ENCODE measurements around the gene ASB1.

ASB1 gene

DNA sequence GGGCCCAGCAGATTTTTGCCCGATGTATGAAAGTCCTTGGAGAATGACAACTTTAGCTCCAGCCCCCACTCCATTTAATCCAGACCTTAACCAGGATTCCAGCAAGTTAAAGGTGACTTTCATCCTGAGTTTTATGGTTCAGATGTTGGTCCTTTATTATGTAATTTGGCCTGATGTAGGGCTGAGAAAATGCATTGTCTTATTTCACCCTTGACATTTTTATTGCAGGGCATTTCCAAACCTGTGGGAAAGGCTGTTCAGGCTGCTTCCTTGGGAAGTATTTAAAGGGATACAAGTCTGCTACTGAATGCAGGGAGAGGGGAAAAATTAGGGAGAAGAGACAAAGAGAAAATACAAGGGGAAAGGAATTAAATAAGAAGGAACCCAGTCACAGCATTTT, 48.8 kb downstream of the ASB1 start (continued):
- TF ChIP-seq ZIC2 (tag by site-specific recombination; IDR thresholded peaks at IDR 0.05) (no peak), ZNF768 (tag by site-specific recombination; IDR thresholded peaks at IDR 0.05) (no peak), ZNF521 (tag by site-specific recombination; IDR thresholded peaks at IDR 0.05) (no peak), SCRT1 (tag by site-specific recombination; IDR thresholded peaks at IDR 0.05; ENCODE audit: borderline replicate concordance) (no peak), SETDB1 (IDR thresholded peaks at IDR 0.05; ENCODE audit: insufficient read length, low read length) (no peak), ZNF548 (tag by site-specific recombination; IDR thresholded peaks at IDR 0.05) (no peak), ZBTB1 (tag by site-specific recombination; IDR thresholded peaks at IDR 0.05) (no peak)

DNA sequence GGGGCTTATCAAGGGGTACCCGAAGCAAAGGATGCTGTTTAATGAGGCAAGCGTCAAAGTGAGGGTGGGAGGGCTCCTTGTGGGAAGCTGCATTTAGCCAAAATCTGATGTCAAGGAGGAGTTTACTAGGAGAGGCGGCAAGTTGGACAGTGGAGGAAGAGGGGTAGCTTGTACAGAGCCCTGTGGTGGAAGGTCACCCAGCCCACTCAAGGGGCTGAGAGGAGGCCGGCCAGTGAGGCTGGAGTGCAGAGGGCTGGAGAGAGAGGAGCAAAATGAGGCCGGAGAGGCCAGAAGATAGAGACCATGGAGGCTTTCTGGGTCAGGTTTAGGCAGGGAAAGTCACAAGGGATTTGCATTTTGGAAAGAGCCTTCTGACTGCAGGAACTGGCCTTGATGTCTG, 49.5 kb downstream of the ASB1 start:
- POLR2A ChIA-PET = no interaction called here
- CTCF ChIA-PET = no interaction called here
- no peaks in the 10 kb centered on the region; the same call in none of the 2 replicates for H3K9me3 ChIP-seq (ENCODE audit: control insufficient read depth, insufficient read depth, low read depth, low read length)

DNA sequence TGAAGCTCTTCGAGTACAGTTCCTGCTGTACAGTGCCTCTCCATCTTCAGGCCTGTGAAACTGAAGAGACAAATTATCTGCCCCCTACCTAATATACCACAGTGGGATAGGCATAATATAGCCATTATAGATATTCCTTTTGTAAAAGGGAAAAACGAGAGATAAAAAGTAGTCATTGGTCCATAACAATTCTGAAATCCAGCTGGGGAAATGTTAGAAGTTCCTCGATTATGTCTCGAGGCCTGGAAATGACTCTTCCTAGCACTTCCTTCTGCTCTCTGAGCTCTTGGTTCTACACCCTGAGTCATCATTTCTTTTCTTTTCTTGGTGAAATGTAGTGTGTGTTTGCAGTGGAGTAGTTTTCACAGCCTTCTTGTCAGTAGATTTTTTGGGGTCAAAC, 51.5 kb downstream of the ASB1 start:
- ChIA-PET CTCF (interaction anchor here (0.7 kb wide), 1 partner anchor 111 kb away, joined by 4 read pairs; no protein-coding TSS in a partner anchor), POLR2A (no interaction called here)
- TF ChIP-seq ZNF776 (tag by site-specific recombination; IDR thresholded peaks at IDR 0.05; ENCODE audit: borderline replicate concordance) = no peak
- TF ChIP-seq, protein P1, sequence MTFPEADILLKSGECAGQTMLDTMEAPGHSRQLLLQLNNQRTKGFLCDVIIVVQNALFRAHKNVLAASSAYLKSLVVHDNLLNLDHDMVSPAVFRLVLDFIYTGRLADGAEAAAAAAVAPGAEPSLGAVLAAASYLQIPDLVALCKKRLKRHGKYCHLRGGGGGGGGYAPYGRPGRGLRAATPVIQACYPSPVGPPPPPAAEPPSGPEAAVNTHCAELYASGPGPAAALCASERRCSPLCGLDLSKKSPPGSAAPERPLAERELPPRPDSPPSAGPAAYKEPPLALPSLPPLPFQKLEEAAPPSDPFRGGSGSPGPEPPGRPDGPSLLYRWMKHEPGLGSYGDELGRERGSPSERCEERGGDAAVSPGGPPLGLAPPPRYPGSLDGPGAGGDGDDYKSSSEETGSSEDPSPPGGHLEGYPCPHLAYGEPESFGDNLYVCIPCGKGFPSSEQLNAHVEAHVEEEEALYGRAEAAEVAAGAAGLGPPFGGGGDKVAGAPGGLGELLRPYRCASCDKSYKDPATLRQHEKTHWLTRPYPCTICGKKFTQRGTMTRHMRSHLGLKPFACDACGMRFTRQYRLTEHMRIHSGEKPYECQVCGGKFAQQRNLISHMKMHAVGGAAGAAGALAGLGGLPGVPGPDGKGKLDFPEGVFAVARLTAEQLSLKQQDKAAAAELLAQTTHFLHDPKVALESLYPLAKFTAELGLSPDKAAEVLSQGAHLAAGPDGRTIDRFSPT (tag by site-specific recombination; IDR thresholded peaks at IDR 0.05) = no peak
- TF ChIP-seq YY2 (tag by site-specific recombination; IDR thresholded peaks at IDR 0.05) = no peak
- TF ChIP-seq ZNF585B (tag by site-specific recombination; IDR thresholded peaks at IDR 0.05) = no peak
- TF ChIP-seq, protein P2, sequence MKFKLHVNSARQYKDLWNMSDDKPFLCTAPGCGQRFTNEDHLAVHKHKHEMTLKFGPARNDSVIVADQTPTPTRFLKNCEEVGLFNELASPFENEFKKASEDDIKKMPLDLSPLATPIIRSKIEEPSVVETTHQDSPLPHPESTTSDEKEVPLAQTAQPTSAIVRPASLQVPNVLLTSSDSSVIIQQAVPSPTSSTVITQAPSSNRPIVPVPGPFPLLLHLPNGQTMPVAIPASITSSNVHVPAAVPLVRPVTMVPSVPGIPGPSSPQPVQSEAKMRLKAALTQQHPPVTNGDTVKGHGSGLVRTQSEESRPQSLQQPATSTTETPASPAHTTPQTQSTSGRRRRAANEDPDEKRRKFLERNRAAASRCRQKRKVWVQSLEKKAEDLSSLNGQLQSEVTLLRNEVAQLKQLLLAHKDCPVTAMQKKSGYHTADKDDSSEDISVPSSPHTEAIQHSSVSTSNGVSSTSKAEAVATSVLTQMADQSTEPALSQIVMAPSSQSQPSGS (tag by site-specific recombination; IDR thresholded peaks at IDR 0.05; ENCODE audit: low read depth) = no peak
- no peak for TF ChIP-seq ZNF777 (tag by site-specific recombination; IDR thresholded peaks at IDR 0.05; ENCODE audit: borderline replicate concordance)
- no peak for TF ChIP-seq RBAK (tag by site-specific recombination; IDR thresholded peaks at IDR 0.05)
- TF ChIP-seq ZNF391 (tag by site-specific recombination; IDR thresholded peaks at IDR 0.05; ENCODE audit: borderline replicate concordance, low read depth) = no peak
- TF ChIP-seq, protein P3, sequence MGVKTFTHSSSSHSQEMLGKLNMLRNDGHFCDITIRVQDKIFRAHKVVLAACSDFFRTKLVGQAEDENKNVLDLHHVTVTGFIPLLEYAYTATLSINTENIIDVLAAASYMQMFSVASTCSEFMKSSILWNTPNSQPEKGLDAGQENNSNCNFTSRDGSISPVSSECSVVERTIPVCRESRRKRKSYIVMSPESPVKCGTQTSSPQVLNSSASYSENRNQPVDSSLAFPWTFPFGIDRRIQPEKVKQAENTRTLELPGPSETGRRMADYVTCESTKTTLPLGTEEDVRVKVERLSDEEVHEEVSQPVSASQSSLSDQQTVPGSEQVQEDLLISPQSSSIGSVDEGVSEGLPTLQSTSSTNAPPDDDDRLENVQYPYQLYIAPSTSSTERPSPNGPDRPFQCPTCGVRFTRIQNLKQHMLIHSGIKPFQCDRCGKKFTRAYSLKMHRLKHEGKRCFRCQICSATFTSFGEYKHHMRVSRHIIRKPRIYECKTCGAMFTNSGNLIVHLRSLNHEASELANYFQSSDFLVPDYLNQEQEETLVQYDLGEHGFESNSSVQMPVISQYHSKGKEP (tag by site-specific recombination; IDR thresholded peaks at IDR 0.05) = no peak
- no peak for TF ChIP-seq ZNF37A (tag by site-specific recombination; IDR thresholded peaks at IDR 0.05)

More for the DNA sequence above, 49.5 kb downstream of the ASB1 start:
- Histone ChIP-seq H3K4me1 (ENCODE audit: control insufficient read depth, insufficient read depth, low read length) (no peaks in the 10 kb centered on the region), H3K4me3 (ENCODE audit: low read depth, low read length) (no peak overlapping the region), H3K27ac (ENCODE audit: extremely low read depth, low read depth, low read length) (no peak overlapping the region), H3K36me3 (ENCODE audit: control insufficient read depth in 2 of 2, insufficient read depth in 1 of 2, low read length in 2 of 2) (no peaks in the 10 kb centered on the region)
- TF ChIP-seq GLIS2 (tag by site-specific recombination; IDR thresholded peaks at IDR 0.05) = no peak

More for the DNA sequence above, 51.5 kb downstream of the ASB1 start:
- H3K27ac ChIP-seq (ENCODE audit: extremely low read depth, low read depth, low read length) = no peak overlapping the region
- no peaks in the 10 kb centered on the region; the same call in none of the 2 replicates for H3K9me3 ChIP-seq (ENCODE audit: control insufficient read depth, insufficient read depth, low read depth, low read length)
- no peaks in the 10 kb centered on the region for H3K36me3 ChIP-seq (ENCODE audit: control insufficient read depth in 2 of 2, insufficient read depth in 1 of 2, low read length in 2 of 2)
- H3K4me3 ChIP-seq (ENCODE audit: low read depth, low read length) = no peak overlapping the region
- no peaks in the 10 kb centered on the region for H3K4me1 ChIP-seq (ENCODE audit: control insufficient read depth, insufficient read depth, low read length)

Data from HEK293 (cell line).